ENCODE results near the gene ZGRF1.
"Not testable (repeated sequence)": the region's sequence is repeated elsewhere in the genome, so short reads cannot be mapped to it uniquely, and the experiment has no call there.

ZGRF1 gene

GRCh38 chr4:112523764-112524505, 112.8 kb downstream of the ZGRF1 start (continued):
- TF ChIP-seq ZNF391 (tag by site-specific recombination; IDR thresholded peaks at IDR 0.05; ENCODE audit: borderline replicate concordance, low read depth) = no peak
- TF ChIP-seq HOXD13 (CRISPR knock-in tag; IDR thresholded peaks at IDR 0.05; ENCODE audit: borderline replicate concordance) = no peak

- Histone ChIP-seq H3K27ac (ENCODE audit: extremely low read depth, low read depth, low read length) (no peak overlapping the region), H3K9me3 (ENCODE audit: control insufficient read depth, insufficient read depth, low read depth, low read length) (no peaks in the 10 kb centered on the region), H3K4me3 (ENCODE audit: low read depth, low read length) (peak overlapping the region; percentile 2), H3K4me1 (ENCODE audit: control insufficient read depth, insufficient read depth, low read length) (no peaks in the 10 kb centered on the region), H3K36me3 (ENCODE audit: control insufficient read depth in 2 of 2, insufficient read depth in 1 of 2, low read length in 2 of 2) (no peaks in the 10 kb centered on the region)
- TF ChIP-seq ZNF280D (tag by site-specific recombination; IDR thresholded peaks at IDR 0.05) (no peak), ZNF169 (tag by site-specific recombination; IDR thresholded peaks at IDR 0.05) (no peak), MZF1 (tag by site-specific recombination; IDR thresholded peaks at IDR 0.05; ENCODE audit: borderline replicate concordance) (no peak), TSHZ1 (tag by site-specific recombination; IDR thresholded peaks at IDR 0.05; ENCODE audit: borderline replicate concordance) (no peak), ZNF747 (tag by site-specific recombination; IDR thresholded peaks at IDR 0.05) (no peak), ZNF248 (tag by site-specific recombination; IDR thresholded peaks at IDR 0.05) (no peak), ZNF362 (tag by site-specific recombination; IDR thresholded peaks at IDR 0.05) (no peak), ZNF155 (tag by site-specific recombination; IDR thresholded peaks at IDR 0.05) (no peak), ZFP3 (tag by site-specific recombination; IDR thresholded peaks at IDR 0.05; ENCODE audit: low read depth) (no peak), ZNF529 (tag by site-specific recombination; IDR thresholded peaks at IDR 0.05; ENCODE audit: insufficient replicate concordance) (no peak), ZNF555 (tag by site-specific recombination; conservative IDR thresholded peaks at IDR 0.05) (no peak), ZSCAN4 (tag by site-specific recombination; IDR thresholded peaks at IDR 0.05) (no peak), ZBTB8A (tag by site-specific recombination; IDR thresholded peaks at IDR 0.05) (no peak), ZNF791 (tag by site-specific recombination; IDR thresholded peaks at IDR 0.05) (no peak), ZNF449 (tag by site-specific recombination; IDR thresholded peaks at IDR 0.05) (no peak)
- ChIA-PET POLR2A (no interaction called here), CTCF (interaction anchor here (0.7 to 5.3 kb wide), 7 partner anchors 11 to 420 kb away, joined by 3 to 32 read pairs (median 4); no protein-coding TSS in a partner anchor)
Observed at GRCh38 chr4:112523008-112523721, 113.5 kb downstream of the ZGRF1 start.

- H3K27ac ChIP-seq (ENCODE audit: extremely low read depth, low read depth, low read length); H3K9me3 ChIP-seq (ENCODE audit: control insufficient read depth, insufficient read depth, low read depth, low read length); H3K4me3 ChIP-seq (ENCODE audit: low read depth, low read length); H3K4me1 ChIP-seq (ENCODE audit: control insufficient read depth, insufficient read depth, low read length); H3K36me3 ChIP-seq (ENCODE audit: control insufficient read depth in 2 of 2, insufficient read depth in 1 of 2, low read length in 2 of 2); POLR2A ChIA-PET: not testable (repeated sequence)
- CTCF ChIA-PET = interaction anchor here (0.9 to 5.3 kb wide), 4 partner anchors 180 to 308 kb away, joined by 4 to 32 read pairs (median 6); no protein-coding TSS in a partner anchor
Observed at GRCh38 chr4:112522431-112522830, 114.3 kb downstream of the ZGRF1 start.

Data from HEK293 (cell line).